Measurements from ENCODE around the gene UBE2B.

GRCh38 chr5:134398609-134399155 is 27.3 kb downstream of the UBE2B start:
- TF ChIP-seq REST (IDR thresholded peaks at IDR 0.05; ENCODE audit: low read depth) (no peak), RAD21 (IDR thresholded peaks at IDR 0.05; ENCODE audit: low read depth) (no peak), EZH2 (IDR thresholded peaks at IDR 0.05) (no peak)
